ENCODE measurements around the gene SLC35B3. TPM values are rescaled to one million over a fixed set of nuclear protein-coding genes. Genes with fewer than 3 reads are reported as not detected.
"Not testable (repeated sequence)": the region's sequence is repeated elsewhere in the genome, so short reads cannot be mapped to it uniquely, and the experiment has no call there.

SLC35B3 gene
- total RNA-seq, 1 donor from 2014 or later: 11.3 TPM

- Histone ChIP-seq H3K36me3 (no peaks in the 10 kb centered on the region), H3K4me1 (no peaks in the 10 kb centered on the region), H3K9me3 (no peaks in the 10 kb centered on the region), H3K27me3 (no peaks in the 10 kb centered on the region), H3K27ac (no peak overlapping the region), H3K4me3 (no peak overlapping the region)
- DNase-seq (ENCODE audit: low spot score in 2 of 2): no peak
- no peak for TF ChIP-seq CTCF (IDR thresholded peaks at IDR 0.05)
- intact Hi-C loops (cut with DNase I): no loop called here
Observed at GRCh38 chr6:8468552-8469356, 33.4 kb upstream of the SLC35B3 start.

GRCh38 chr6:8462694-8463093, 27.3 kb upstream of the SLC35B3 start:
- no peak for DNase-seq (ENCODE audit: low spot score in 2 of 2)
- no peaks in the 10 kb centered on the region for H3K4me1 ChIP-seq
- intact Hi-C loops (cut with DNase I): no loop called here
- H3K9me3 ChIP-seq: peaks cover 0 to 12% of the 10 kb centered on the region in 2 donors
- H3K27ac ChIP-seq: no peak overlapping the region
- no peaks in the 10 kb centered on the region for H3K27me3 ChIP-seq
- H3K4me3 ChIP-seq: no peak overlapping the region
- TF ChIP-seq CTCF (IDR thresholded peaks at IDR 0.05): no peak
- no peaks in the 10 kb centered on the region for H3K36me3 ChIP-seq

GRCh38 chr6:8462169-8462568, 26.8 kb upstream of the SLC35B3 start:
- intact Hi-C loops (cut with DNase I): no loop called here
- no peaks in the 10 kb centered on the region for H3K36me3 ChIP-seq
- H3K27ac ChIP-seq: no peak overlapping the region
- no peak for DNase-seq (ENCODE audit: low spot score in 2 of 2)
- TF ChIP-seq CTCF (IDR thresholded peaks at IDR 0.05): no peak
- no peak overlapping the region for H3K4me3 ChIP-seq
- H3K9me3 ChIP-seq: peaks cover 0 to 12% of the 10 kb centered on the region in 2 donors
- no peaks in the 10 kb centered on the region for H3K27me3 ChIP-seq
- no peaks in the 10 kb centered on the region for H3K4me1 ChIP-seq

GRCh38 chr6:8446391-8446790, 11.0 kb upstream of the SLC35B3 start:
- H3K9me3 ChIP-seq: no peaks in the 10 kb centered on the region
- no peak overlapping the region for H3K27ac ChIP-seq
- no peak for DNase-seq (ENCODE audit: low spot score in 2 of 2)

GRCh38 chr6:8445930-8446329, 10.6 kb upstream of the SLC35B3 start:
- H3K27me3 ChIP-seq; DNase-seq (ENCODE audit: low spot score in 2 of 2); intact Hi-C loops (cut with DNase I): not testable (repeated sequence)

More at GRCh38 chr6:8446391-8446790, 11.0 kb upstream of the SLC35B3 start:
- TF ChIP-seq CTCF (IDR thresholded peaks at IDR 0.05): no peak
- Histone ChIP-seq H3K36me3 (no peaks in the 10 kb centered on the region), H3K4me3 (no peak overlapping the region), H3K4me1 (no peaks in the 10 kb centered on the region), H3K27me3 (no peaks in the 10 kb centered on the region)
- intact Hi-C loops (cut with DNase I): no loop called here

GRCh38 chr6:8442150-8442549, 6.8 kb upstream of the SLC35B3 start:
- H3K27ac ChIP-seq: no peak overlapping the region
- no peaks in the 10 kb centered on the region for H3K36me3 ChIP-seq
- no peaks in the 10 kb centered on the region for H3K4me1 ChIP-seq
- H3K9me3 ChIP-seq: no peaks in the 10 kb centered on the region
- DNase-seq (ENCODE audit: low spot score in 2 of 2): no peak
- intact Hi-C loops (cut with DNase I): no loop called here
- H3K4me3 ChIP-seq: no peak overlapping the region
- TF ChIP-seq CTCF (IDR thresholded peaks at IDR 0.05): no peak
- no peaks in the 10 kb centered on the region for H3K27me3 ChIP-seq

More at GRCh38 chr6:8445930-8446329, 10.6 kb upstream of the SLC35B3 start:
- not testable (repeated sequence) for H3K36me3 ChIP-seq, H3K4me3 ChIP-seq, H3K4me1 ChIP-seq, H3K9me3 ChIP-seq, H3K27ac ChIP-seq
